Activated CD4-positive, alpha-beta T cell treated with anti-CD3 and anti-CD28 coated beads for 36 hours (primary cell): ENCODE data around the gene UVSSA. TPM values are rescaled to one million over a fixed set of nuclear protein-coding genes. Genes with fewer than 3 reads are reported as not detected.

Experiments used
- ATAC-seq: fragments of 200-7000 bp; cut with Tn5 transposase; one replicate; pipeline ENCODE4 v1.10.0; 2021; ENCODE audit warnings: mild to moderate bottlenecking, moderate library complexity
- CTCF ChIA-PET: fragments of 350-600 bp; sonication (Branson Sonifier 250); formaldehyde crosslinking; loops from one replicate; lab custom pipeline; 2021; ENCODE audit warnings: antibody characterized with exemption; lab: Charles Lee
- POLR2A ChIA-PET: fragments of 350-600 bp; sonication (Branson Sonifier 250); formaldehyde crosslinking; loops from one replicate; lab custom pipeline; 2021; ENCODE audit warnings: antibody characterized with exemption, inconsistent platforms; lab: Charles Lee
- DNase-seq: peaks from one replicate; pipeline ENCODE4 v3.0.0-alpha.2; 2020
- H3K27ac Mint-ChIP-seq: one replicate; pipeline ENCODE4 v1.8.0; 2021; ENCODE audit warnings: mixed read lengths
- H3K27me3 Mint-ChIP-seq: one replicate; pipeline ENCODE4 v1.8.0; 2021; ENCODE audit warnings: mixed read lengths
- H3K36me3 Mint-ChIP-seq: one replicate; pipeline ENCODE4 v1.8.0; 2021; ENCODE audit warnings: low read depth, mixed read lengths
- H3K4me1 Mint-ChIP-seq: one replicate; pipeline ENCODE4 v1.8.0; 2021; ENCODE audit warnings: mixed read lengths
- H3K4me3 Mint-ChIP-seq: one replicate; pipeline ENCODE4 v1.8.0; 2021; ENCODE audit warnings: mild to moderate bottlenecking, moderate library complexity, mixed read lengths
- H3K9me3 Mint-ChIP-seq: one replicate; pipeline ENCODE4 v1.8.0; 2021; ENCODE audit warnings: low read depth, mixed read lengths
- intact Hi-C, 2 experiments: fragments of 100-400 bp; cut with DNase I in 1 of 2; cut with micrococcal nuclease in 1 of 2; formaldehyde crosslinking; loops; one replicate each; pipeline versions ENCODE4 v1.14.2 to v1.15.1; 2022 to 2024; cut with DNase I, micrococcal nuclease
- total RNA-seq, 2 experiments: library from RNA; stranded (reverse); gene quantifications; one replicate each; pipeline ENCODE4 v1.2.3, GENCODE V29; 2021

Gene UVSSA
- total RNA-seq, 2 experiments from 2014 or later, result 14.8 to 18.1 TPM

- Mint-ChIP-seq H3K27ac (no peak overlapping the region), H3K4me3 (no peak overlapping the region), H3K9me3 (no peaks in the 10 kb centered on the region), H3K36me3 (no peaks in the 10 kb centered on the region), H3K4me1 (peaks cover 3% of the 10 kb centered on the region), H3K27me3 (peaks cover 43% of the 10 kb centered on the region)
- DNase-seq (no peak), ATAC-seq (no peak)
- intact Hi-C loops, result no loop called here
- ChIA-PET CTCF (no interaction called here), POLR2A (no interaction called here)
Observed at GRCh38 chr4:1404573-1405253, 57.7 kb downstream of the UVSSA start.

GRCh38 chr4:1405254-1405635, 58.2 kb downstream of the UVSSA start:
- Mint-ChIP-seq H3K4me1 (peaks cover 3% of the 10 kb centered on the region), H3K27me3 (peaks cover 44% of the 10 kb centered on the region), H3K9me3 (no peaks in the 10 kb centered on the region), H3K36me3 (no peaks in the 10 kb centered on the region), H3K27ac (no peak overlapping the region), H3K4me3 (no peak overlapping the region)
- intact Hi-C loops, result no loop called here
- no peak for DNase-seq
- ChIA-PET POLR2A (no interaction called here), CTCF (no interaction called here)
- no peak for ATAC-seq

GRCh38 chr4:1405636-1406393, 58.8 kb downstream of the UVSSA start:
- Mint-ChIP-seq H3K27me3 (peaks cover 44% of the 10 kb centered on the region), H3K27ac (no peak overlapping the region), H3K36me3 (no peaks in the 10 kb centered on the region), H3K4me3 (no peak overlapping the region), H3K9me3 (no peaks in the 10 kb centered on the region), H3K4me1 (peaks cover 3% of the 10 kb centered on the region)
- intact Hi-C loops, result no loop called here
- ChIA-PET CTCF (no interaction called here), POLR2A (no interaction called here)
- DNase-seq (no peak), ATAC-seq (no peak)

- peaks cover 51% of the 10 kb centered on the region for H3K27me3 Mint-ChIP-seq
- ATAC-seq (no peak), DNase-seq (no peak)
- H3K36me3 Mint-ChIP-seq, result no peaks in the 10 kb centered on the region
- H3K4me1 Mint-ChIP-seq, result peaks cover 3% of the 10 kb centered on the region
- no peak within 1 kb of the TSS for H3K27ac Mint-ChIP-seq
- H3K9me3 Mint-ChIP-seq, result no peaks in the 10 kb centered on the region
- ChIA-PET POLR2A (no interaction called here), CTCF (no interaction called here)
- H3K4me3 Mint-ChIP-seq, result no peak within 1 kb of the TSS
- intact Hi-C loops, result no loop called here
Observed at GRCh38 chr4:1406394-1406980, 59.5 kb downstream of the UVSSA start, which contains the start of gene NKX1-1. TSS of gene NKX1-1 (minus strand) at chr4:1406442. CDS start at chr4:1406442, 0 bp downstream.

- Mint-ChIP-seq H3K27ac (no peak overlapping the region), H3K27me3 (peaks cover 53% of the 10 kb centered on the region), H3K4me3 (no peak overlapping the region)
Observed at GRCh38 chr4:1406981-1407656, 60.1 kb downstream of the UVSSA start.

GRCh38 chr4:1407657-1408333, 60.8 kb downstream of the UVSSA start:
- intact Hi-C loops, result loop anchor here in 1 of 2 experiments (1.0 kb wide), 1 partner anchor 106 kb away; no protein-coding TSS in a partner anchor
- H3K9me3 Mint-ChIP-seq, result no peaks in the 10 kb centered on the region
- no peaks in the 10 kb centered on the region for H3K36me3 Mint-ChIP-seq
- peaks cover 3% of the 10 kb centered on the region for H3K4me1 Mint-ChIP-seq
- H3K27me3 Mint-ChIP-seq, result peaks cover 53% of the 10 kb centered on the region
- DNase-seq, result no peak
- H3K27ac Mint-ChIP-seq, result no peak overlapping the region
- POLR2A ChIA-PET, result no interaction called here
- no peak overlapping the region for H3K4me3 Mint-ChIP-seq
- CTCF ChIA-PET, result no interaction called here
- ATAC-seq, result no peak

More at GRCh38 chr4:1406981-1407656, 60.1 kb downstream of the UVSSA start:
- Mint-ChIP-seq H3K36me3 (no peaks in the 10 kb centered on the region), H3K9me3 (no peaks in the 10 kb centered on the region), H3K4me1 (peaks cover 3% of the 10 kb centered on the region)
- ATAC-seq (no peak), DNase-seq (no peak)
- intact Hi-C loops, result no loop called here
- CTCF ChIA-PET, result no interaction called here
- POLR2A ChIA-PET, result no interaction called here

- H3K4me1 Mint-ChIP-seq, result peaks cover 3% of the 10 kb centered on the region
- POLR2A ChIA-PET, result no interaction called here
- H3K4me3 Mint-ChIP-seq, result no peak overlapping the region
- no peaks in the 10 kb centered on the region for H3K9me3 Mint-ChIP-seq
- no peak overlapping the region for H3K27ac Mint-ChIP-seq
- H3K36me3 Mint-ChIP-seq, result no peaks in the 10 kb centered on the region
- H3K27me3 Mint-ChIP-seq, result peaks cover 54% of the 10 kb centered on the region
- CTCF ChIA-PET, result no interaction called here
- DNase-seq (no peak), ATAC-seq (no peak)
- intact Hi-C loops, result loop anchor here in 1 of 2 experiments (1.0 kb wide), 1 partner anchor 105 kb away; no protein-coding TSS in a partner anchor
Observed at GRCh38 chr4:1408418-1408817, 61.4 kb downstream of the UVSSA start.

- no peaks in the 10 kb centered on the region for H3K9me3 Mint-ChIP-seq
- intact Hi-C loops, result no loop called here
- ATAC-seq (no peak), DNase-seq (no peak)
- ChIA-PET CTCF (no interaction called here), POLR2A (no interaction called here)
- no peak overlapping the region for H3K4me3 Mint-ChIP-seq
- H3K36me3 Mint-ChIP-seq, result no peaks in the 10 kb centered on the region
- peaks cover 5% of the 10 kb centered on the region for H3K4me1 Mint-ChIP-seq
- peaks cover 60% of the 10 kb centered on the region for H3K27me3 Mint-ChIP-seq
- no peak overlapping the region for H3K27ac Mint-ChIP-seq
Observed at GRCh38 chr4:1409079-1409478, 62.1 kb downstream of the UVSSA start.

GRCh38 chr4:1409491-1410425, 62.8 kb downstream of the UVSSA start:
- CTCF ChIA-PET, result no interaction called here
- ATAC-seq (no peak), DNase-seq (no peak)
- Mint-ChIP-seq H3K9me3 (no peaks in the 10 kb centered on the region), H3K4me3 (no peak overlapping the region), H3K27ac (no peak overlapping the region), H3K36me3 (no peaks in the 10 kb centered on the region), H3K27me3 (peaks cover 56% of the 10 kb centered on the region), H3K4me1 (peaks cover 5% of the 10 kb centered on the region)
- intact Hi-C loops, result loop anchor here in 1 of 2 experiments (5.0 kb wide), 1 partner anchor 832 kb away; the partner anchor contains the start of gene TMEM271
- POLR2A ChIA-PET, result no interaction called here
